H9 (cell line): ENCODE results near the gene MAN1A1. TPM values are rescaled to one million over a fixed set of nuclear protein-coding genes. Genes with fewer than 3 reads are reported as not detected.

ENCODE experiments used
- DNase-seq: peaks from one replicate; pipeline ENCODE4 v3.0.0-alpha.2; 2017
- H2AFZ ChIP-seq: one replicate; pipeline ENCODE4 v1.6.1; 2013; ENCODE audit warnings: mild to moderate bottlenecking, low read length, control low read depth, moderate library complexity
- H2AK5ac ChIP-seq: 2 replicates; pipeline ENCODE4 v1.6.1; 2013; ENCODE audit warnings: low read length, control low read depth, mixed read lengths; ENCODE audit not compliant: insufficient read length
- H2BK120ac ChIP-seq: one replicate; pipeline ENCODE4 v1.6.1; 2013; ENCODE audit warnings: low read depth, mild to moderate bottlenecking, low read length, control low read depth, inconsistent platforms; ENCODE audit not compliant: poor library complexity, severe bottlenecking
- H2BK12ac ChIP-seq: 2 replicates; pipeline ENCODE4 v1.6.1; 2013; ENCODE audit warnings: low read length, control low read depth, mixed read lengths, low read depth; ENCODE audit not compliant: insufficient read length
- H2BK15ac ChIP-seq: 2 replicates; pipeline ENCODE4 v1.6.1; 2013; ENCODE audit warnings: low read depth, low read length, control low read depth
- H2BK20ac ChIP-seq: one replicate; pipeline ENCODE4 v1.6.1; 2013; ENCODE audit warnings: low read depth, mild to moderate bottlenecking, low read length, control low read depth, inconsistent platforms; ENCODE audit not compliant: poor library complexity, severe bottlenecking
- H2BK5ac ChIP-seq: 2 replicates; pipeline ENCODE4 v1.6.1; 2013; ENCODE audit warnings: low read length, control low read depth, mixed read lengths; ENCODE audit not compliant: insufficient read length
- H3K14ac ChIP-seq: 2 replicates; pipeline ENCODE4 v1.6.1; 2013; ENCODE audit warnings: low read length, control low read depth; ENCODE audit not compliant: insufficient read depth
- H3K18ac ChIP-seq: 2 replicates; pipeline ENCODE4 v1.6.1; 2013; ENCODE audit warnings: low read depth, mild to moderate bottlenecking, mixed read lengths, low read length, control low read depth; ENCODE audit not compliant: insufficient read length
- H3K23ac ChIP-seq: 2 replicates; pipeline ENCODE4 v1.6.1; 2013; ENCODE audit warnings: low read length, control low read depth, mixed read lengths, low read depth; ENCODE audit not compliant: insufficient read length
- H3K23me2 ChIP-seq: 2 replicates; pipeline ENCODE4 v1.6.1; 2013; ENCODE audit warnings: low read depth, mild to moderate bottlenecking, mixed read lengths, low read length, control low read depth; ENCODE audit not compliant: insufficient read length, poor library complexity, severe bottlenecking
- H3K27ac ChIP-seq: 2 replicates; pipeline ENCODE4 v1.5.1; 2013; ENCODE audit warnings: low read length, control low read depth, mixed read lengths, low read depth; ENCODE audit not compliant: insufficient read length
- H3K27me3 ChIP-seq: 2 replicates; pipeline ENCODE4 v1.6.1; 2013; ENCODE audit warnings: low read length, control low read depth, inconsistent platforms; ENCODE audit not compliant: insufficient read depth
- H3K4ac ChIP-seq: 2 replicates; pipeline ENCODE4 v1.6.1; 2013; ENCODE audit warnings: low read depth, mild to moderate bottlenecking, control low read depth, inconsistent platforms, low read length, moderate library complexity
- H3K4me1 ChIP-seq: 2 replicates; pipeline ENCODE4 v1.6.1; 2013; ENCODE audit warnings: low read length, control low read depth, inconsistent platforms; ENCODE audit not compliant: insufficient read depth
- H3K4me2 ChIP-seq: 2 replicates; pipeline ENCODE4 v1.6.1; 2013; ENCODE audit warnings: low read length, control low read depth, mixed read lengths; ENCODE audit not compliant: insufficient read length, insufficient read depth
- H3K56ac ChIP-seq: 2 replicates; pipeline ENCODE4 v1.6.1; 2013; ENCODE audit warnings: low read depth, mild to moderate bottlenecking, mixed read lengths, low read length, control low read depth; ENCODE audit not compliant: insufficient read length
- H3K79me1 ChIP-seq: 2 replicates; pipeline ENCODE4 v1.6.1; 2013; ENCODE audit warnings: low read depth, mild to moderate bottlenecking, moderate library complexity, low read length, control low read depth, inconsistent platforms; ENCODE audit not compliant: insufficient read depth, poor library complexity, severe bottlenecking
- H3K79me2 ChIP-seq: 2 replicates; pipeline ENCODE4 v1.6.1; 2013; ENCODE audit warnings: low read length, control low read depth, inconsistent platforms; ENCODE audit not compliant: insufficient read depth
- H3K9ac ChIP-seq: 2 replicates; pipeline ENCODE4 v1.6.1; 2013; ENCODE audit warnings: low read length, control low read depth, mixed read lengths; ENCODE audit not compliant: insufficient read length; ENCODE audit errors: extremely low read depth
- H3K9me3 ChIP-seq: one replicate; pipeline ENCODE4 v1.6.1; 2013; ENCODE audit warnings: low read depth, low read length, inconsistent platforms; ENCODE audit not compliant: control insufficient read depth
- H3T11ph ChIP-seq: one replicate; pipeline ENCODE4 v1.6.1; 2013; ENCODE audit warnings: mild to moderate bottlenecking, low read length, control low read depth, inconsistent platforms
- H4K20me1 ChIP-seq: one replicate; pipeline ENCODE4 v1.6.1; 2013; ENCODE audit not compliant: control insufficient read depth, insufficient read length, insufficient read depth
- H4K5ac ChIP-seq: 2 replicates; pipeline ENCODE4 v1.6.1; 2013; ENCODE audit warnings: low read depth, mild to moderate bottlenecking, mixed read lengths, low read length, control low read depth; ENCODE audit not compliant: insufficient read length
- H4K8ac ChIP-seq: replicated peaks from 2 replicates; pipeline ENCODE4 v1.6.1; 2013; ENCODE audit warnings: low read length, control low read depth, mixed read lengths, low read depth; ENCODE audit not compliant: insufficient read length
- H4K91ac ChIP-seq: 2 replicates; pipeline ENCODE4 v1.6.1; 2013; ENCODE audit warnings: low read depth, mild to moderate bottlenecking, moderate library complexity, mixed read lengths, low read length, control low read depth; ENCODE audit not compliant: insufficient read length
- H3K27ac Mint-ChIP-seq, 3 experiments: 2 replicates in 2 of 3; 3 replicates in 1 of 3; pipeline ENCODE4 v1.8.0; 2020 to 2021; ENCODE audit warnings: mixed read lengths in 3 of 3, mild to moderate bottlenecking in 1 of 3, moderate library complexity in 1 of 3
- H3K27me3 Mint-ChIP-seq: 2 replicates; pipeline ENCODE4 v1.8.0; 2021; ENCODE audit warnings: low read depth, mild to moderate bottlenecking, moderate library complexity, mixed read lengths
- H3K36me3 Mint-ChIP-seq, 3 experiments: 2 replicates in 2 of 3; 3 replicates in 1 of 3; pipeline ENCODE4 v1.8.0; 2020 to 2021; ENCODE audit warnings: low read depth in 3 of 3, mixed read lengths in 3 of 3; ENCODE audit not compliant: insufficient read depth in 1 of 3
- H3K4me1 Mint-ChIP-seq, 2 experiments: 2 replicates each; pipeline ENCODE4 v1.8.0; 2020; ENCODE audit warnings: mixed read lengths in 2 of 2
- H3K4me3 Mint-ChIP-seq, 2 experiments: 2 replicates in 1 of 2; 3 replicates in 1 of 2; pipeline ENCODE4 v1.8.0; 2020 to 2021; ENCODE audit warnings: mild to moderate bottlenecking in 2 of 2, mixed read lengths in 2 of 2, moderate library complexity in 1 of 2
- H3K9me3 Mint-ChIP-seq, 2 experiments: 2 replicates in 1 of 2; 3 replicates in 1 of 2; pipeline ENCODE4 v1.8.0; 2020; ENCODE audit warnings: mild to moderate bottlenecking in 2 of 2, mixed read lengths in 2 of 2, moderate library complexity in 1 of 2
- CTCF ChIP-seq: fragments of 200-600 bp; sonication (generic); conservative IDR thresholded peaks from 3 replicates; pipeline ENCODE4 v1.8.0; 2021; ENCODE audit warnings: antibody characterized with exemption, mild to moderate bottlenecking
- WGBS: extraction: QIAGEN DNeasy Blood & Tissue Kit; methylation state at CpG from one replicate; pipeline ENCODE4 v1.1.7; 2013; ENCODE audit warnings: missing lambda C conversion rate, low lambda C conversion rate, mixed read lengths; ENCODE audit not compliant: insufficient read length; ENCODE audit errors: extremely low coverage; 5-methylcytosine and 5-hydroxymethylcytosine counted together
- total RNA-seq: library from RNA; stranded (reverse); gene quantifications from 2 replicates; pipeline ENCODE4 v1.2.1, GENCODE V29; 2021

Gene MAN1A1
- total RNA-seq, 1 experiment from 2014 or later: 1.6 TPM

GRCh38 chr6:119296036-119297035, 53.2 kb downstream of the MAN1A1 start:
- Histone ChIP-seq H4K8ac (no peak overlapping the region), H2AK5ac (no peak overlapping the region), H3K23ac (no peak overlapping the region), H2AFZ (no peak overlapping the region), H3K4me2 (no peak overlapping the region), H3T11ph (no peak overlapping the region), H3K56ac (no peak overlapping the region), H3K27ac (no peak overlapping the region), H2BK5ac (no peak overlapping the region), H3K79me1 (no peaks in the 10 kb centered on the region), H3K4ac (no peak overlapping the region), H3K27me3 (no peaks in the 10 kb centered on the region), H3K18ac (no peak overlapping the region), H3K4me1 (peaks cover 2% of the 10 kb centered on the region; the same call in 1 of the 2 replicates), H3K9me3 (no peaks in the 10 kb centered on the region), H3K9ac (no peak overlapping the region), H2BK120ac (no peak overlapping the region), H3K14ac (no peak overlapping the region), H3K23me2 (no peaks in the 10 kb centered on the region), H4K91ac (no peak overlapping the region), H2BK12ac (no peak overlapping the region), H4K5ac (no peak overlapping the region), H4K20me1 (no peaks in the 10 kb centered on the region), H3K79me2 (no peaks in the 10 kb centered on the region), H2BK20ac (no peak overlapping the region), H2BK15ac (no peak overlapping the region)
- Mint-ChIP-seq H3K27me3 (no peaks in the 10 kb centered on the region), H3K9me3 (no peaks in the 10 kb centered on the region), H3K4me3 (no peak overlapping the region), H3K27ac (peak overlapping the region in 1 of 3 experiments; percentile 87; a peak in 1 of 7 replicates), H3K36me3 (no peaks in the 10 kb centered on the region), H3K4me1 (peaks cover 19 to 21% of the 10 kb centered on the region in 2 experiments)
- WGBS: no CpG with 5 or more reads among the region's 4 CpGs
- TF ChIP-seq CTCF: no peak
- no peak for DNase-seq
